Activated CD8-positive, alpha-beta memory T cell treated with anti-CD3 and anti-CD28 coated beads, Interleukin-2, amount 50 U/mL, for 1 hour (primary cell): ENCODE measurements around the gene OR51B5.
"Not testable (repeated sequence)": the region's sequence is repeated elsewhere in the genome, so short reads cannot be mapped to it uniquely, and the experiment has no call there.

Experiments used
- DNase-seq: peaks from one replicate; pipeline ENCODE4 v3.0.0-alpha.2; 2020; ENCODE audit errors: extremely low read depth

The OR51B5 gene

DNA sequence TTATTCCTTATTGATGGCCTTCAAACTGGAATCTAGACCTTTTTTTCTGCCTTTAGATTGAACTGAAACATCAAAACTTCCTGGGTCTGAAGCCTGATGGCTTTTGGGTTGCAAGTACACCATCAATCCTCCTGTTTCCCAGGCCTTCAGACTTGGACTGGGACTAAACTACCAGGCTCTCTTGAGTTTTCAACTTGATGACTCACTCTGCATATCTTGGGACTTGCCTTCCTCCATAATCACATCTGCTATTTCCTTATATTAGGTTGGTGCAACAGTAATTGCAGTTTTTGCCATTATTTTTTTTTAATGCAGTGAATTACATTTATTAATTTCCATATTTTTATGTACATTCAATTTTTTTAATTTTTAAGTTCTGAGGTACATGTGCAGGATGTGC lies 7.0 kb downstream of the OR51B5 start:
- DNase-seq = no peak

DNA sequence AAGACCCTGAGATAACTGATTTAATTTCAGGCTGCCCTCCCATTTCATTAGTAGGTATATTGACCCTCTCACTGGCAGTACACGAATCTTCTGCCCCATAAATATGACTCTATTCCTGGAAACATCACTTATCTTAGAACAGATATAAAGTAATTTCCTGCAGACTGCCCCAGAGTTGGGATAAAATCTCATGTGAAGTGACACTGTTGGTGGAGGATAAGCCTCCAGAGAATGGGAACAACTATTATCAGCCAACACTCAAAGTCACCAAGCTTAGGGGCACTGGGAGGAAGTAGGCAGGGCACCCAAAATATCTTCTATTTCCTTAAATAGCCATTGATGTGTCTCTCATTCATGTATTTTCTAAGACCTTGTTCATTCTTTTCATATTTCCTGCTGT lies 8.2 kb downstream of the OR51B5 start:
- no peak for DNase-seq

DNA sequence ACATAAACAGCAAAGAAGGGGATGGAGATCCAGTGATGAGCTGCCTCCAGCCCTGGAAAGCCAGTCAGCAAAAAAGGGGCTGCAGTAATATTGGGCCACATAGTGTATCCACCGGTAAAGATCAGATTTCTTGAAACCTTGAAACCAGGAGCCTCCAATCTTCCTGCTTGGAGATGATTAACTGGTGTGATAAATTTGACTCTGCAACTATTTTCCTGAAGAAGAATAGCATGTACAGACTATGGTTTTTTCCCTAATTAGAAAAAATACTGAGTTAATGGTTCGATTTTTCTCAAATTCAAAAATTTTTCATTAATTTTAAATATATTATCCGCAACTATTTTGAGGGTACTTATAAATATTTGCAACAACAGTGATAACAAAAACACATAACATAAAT lies 19.1 kb downstream of the OR51B5 start, which contains the start of gene OR51B2:
TSS of gene OR51B2 (minus strand) at position 101 of the 400 bp plus-strand sequence. CDS start at position 101, 0 bp downstream.
- no peak for DNase-seq

DNA sequence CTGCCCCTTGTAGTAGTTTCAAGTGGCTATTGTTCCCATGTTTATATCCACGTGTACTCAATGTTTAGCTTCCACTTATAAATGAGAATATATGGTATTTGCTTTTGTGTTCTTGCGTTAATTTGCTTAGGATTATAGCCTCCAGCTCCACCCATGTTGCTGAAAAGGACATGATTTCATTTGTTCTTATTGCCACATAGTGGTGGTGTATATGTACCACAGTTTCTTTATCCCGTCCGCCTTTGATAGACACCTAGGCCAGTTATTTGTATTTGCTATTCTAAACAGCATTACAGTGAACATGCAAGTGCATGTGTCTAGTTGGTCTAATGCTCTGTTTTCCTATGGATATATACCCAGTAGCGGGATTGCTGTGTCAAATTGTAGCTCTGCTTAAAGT lies 26.0 kb downstream of the OR51B5 start:
- no peak for DNase-seq

DNA sequence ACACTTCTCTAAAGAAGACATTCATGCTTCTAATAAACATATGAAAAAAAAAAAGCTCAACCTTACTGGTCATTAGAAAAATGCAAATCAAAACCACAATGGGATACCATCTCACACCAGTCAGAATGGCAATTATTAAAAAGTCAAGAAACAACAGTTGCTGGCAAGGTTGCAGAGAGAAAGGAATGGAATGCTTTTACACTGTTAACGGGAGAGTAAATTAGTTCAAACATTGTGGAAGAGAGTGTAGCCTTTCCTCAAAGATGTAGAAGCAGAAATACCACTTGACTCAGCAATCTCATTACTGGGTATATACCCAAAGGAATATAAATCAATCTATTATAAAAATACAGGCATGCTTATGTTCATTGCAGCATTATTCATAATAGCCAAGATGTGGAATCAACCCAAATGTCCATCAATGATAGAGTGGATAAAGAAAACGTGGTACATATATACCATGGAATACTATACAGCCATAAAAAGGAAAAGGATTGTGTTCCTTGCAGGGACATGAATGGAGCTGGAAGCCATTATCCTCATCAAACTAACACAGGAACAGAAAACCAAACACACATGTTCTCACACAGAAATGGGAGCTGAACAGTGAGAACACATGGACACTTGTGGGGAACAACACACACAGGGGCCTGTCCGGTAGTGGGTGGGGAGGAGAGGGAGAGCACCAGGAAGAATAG lies 29.8 kb downstream of the OR51B5 start:
- DNase-seq = not testable (repeated sequence)

DNA sequence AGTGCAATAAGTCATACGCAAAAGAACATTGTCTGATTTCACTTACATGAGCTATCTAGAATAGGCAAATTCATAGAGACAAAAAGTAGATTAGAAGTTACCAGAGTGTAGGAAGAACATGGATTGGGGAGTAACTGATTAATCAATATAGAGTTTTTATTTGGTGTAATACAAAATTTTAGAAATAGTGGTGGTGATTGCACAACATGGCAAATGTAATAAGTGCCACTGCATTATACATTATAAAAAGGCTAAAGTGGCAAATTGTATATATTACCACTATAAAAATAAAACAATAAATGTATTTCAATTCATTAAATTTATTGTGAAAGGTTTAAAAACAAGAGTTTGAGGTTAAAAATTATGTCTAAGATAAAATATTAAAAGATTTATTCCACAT lies 32.9 kb downstream of the OR51B5 start:
- DNase-seq = no peak

DNA sequence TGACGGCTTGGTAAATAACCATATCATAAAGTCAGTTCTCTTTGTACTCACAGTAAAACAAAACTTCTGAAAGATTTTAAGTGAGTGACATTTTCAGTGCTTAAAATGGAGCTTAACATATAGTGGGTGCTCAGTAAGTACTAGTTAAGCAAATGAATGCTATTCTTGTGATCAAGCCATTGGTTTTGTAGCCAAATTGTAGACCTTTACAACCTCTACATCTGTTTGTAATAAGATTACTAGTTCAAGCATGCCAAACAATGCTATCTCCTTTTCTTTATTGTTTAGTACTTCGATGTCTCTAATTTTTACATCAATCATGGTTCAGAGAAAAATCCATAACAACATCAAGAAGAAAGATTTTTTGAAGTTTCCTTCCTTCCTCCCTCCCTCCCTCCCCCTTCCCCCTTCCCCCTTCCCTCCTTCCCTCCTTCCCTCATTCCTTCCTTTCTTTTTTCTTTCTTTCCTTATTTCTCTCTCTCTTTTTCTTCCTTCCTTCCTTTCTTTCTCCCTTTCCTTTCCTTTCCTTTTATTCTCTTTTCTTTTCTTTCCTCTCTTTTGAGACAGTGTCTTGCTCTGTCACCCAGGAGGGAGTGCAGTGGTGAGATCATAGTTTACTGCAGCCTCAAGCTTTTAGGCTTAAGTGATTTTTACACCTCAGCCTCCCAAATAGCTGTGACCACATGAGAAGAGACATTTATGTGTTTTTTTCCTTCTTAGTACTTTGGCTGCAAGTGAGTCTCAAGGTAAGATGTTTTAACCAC lies 35.9 kb downstream of the OR51B5 start:
- DNase-seq = no peak

DNA sequence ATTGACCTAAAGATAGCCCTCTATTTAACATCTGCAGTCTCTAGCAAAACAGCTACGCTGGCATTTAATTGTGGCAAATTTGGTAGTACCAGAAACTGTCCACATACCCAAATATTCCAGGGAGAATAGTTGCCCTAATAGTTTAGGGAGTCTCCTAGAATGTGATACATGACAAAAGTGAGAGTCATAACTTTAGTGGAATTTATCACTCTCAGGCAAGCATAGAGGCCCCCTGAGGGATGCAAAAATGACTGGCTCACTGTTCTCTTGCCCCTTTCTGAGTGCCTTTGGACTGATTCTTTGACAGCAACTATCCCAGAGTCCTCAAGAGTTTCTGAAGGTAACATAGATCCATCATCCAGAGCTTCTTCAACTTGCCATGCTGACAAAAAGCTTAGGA lies 39.3 kb downstream of the OR51B5 start:
- no peak for DNase-seq

DNA sequence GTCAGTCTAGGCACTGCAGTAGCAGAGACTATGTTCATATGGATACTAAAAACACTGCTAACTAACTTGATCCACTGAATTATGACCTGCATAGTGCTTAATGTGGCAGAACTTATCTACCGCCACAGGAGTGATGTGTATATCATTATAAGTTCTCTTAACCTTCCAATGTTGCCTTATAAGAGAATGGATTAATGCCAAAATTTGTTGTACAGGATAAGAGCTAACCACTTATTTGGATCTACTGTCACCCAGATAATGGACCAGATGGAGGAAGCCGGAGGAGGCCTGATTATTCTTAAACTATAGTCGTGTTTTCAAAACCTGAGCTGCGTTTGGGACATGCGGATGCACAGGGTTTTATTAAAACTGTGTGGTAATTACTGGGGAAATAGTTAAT lies 39.7 kb downstream of the OR51B5 start:
- no peak for DNase-seq

DNA sequence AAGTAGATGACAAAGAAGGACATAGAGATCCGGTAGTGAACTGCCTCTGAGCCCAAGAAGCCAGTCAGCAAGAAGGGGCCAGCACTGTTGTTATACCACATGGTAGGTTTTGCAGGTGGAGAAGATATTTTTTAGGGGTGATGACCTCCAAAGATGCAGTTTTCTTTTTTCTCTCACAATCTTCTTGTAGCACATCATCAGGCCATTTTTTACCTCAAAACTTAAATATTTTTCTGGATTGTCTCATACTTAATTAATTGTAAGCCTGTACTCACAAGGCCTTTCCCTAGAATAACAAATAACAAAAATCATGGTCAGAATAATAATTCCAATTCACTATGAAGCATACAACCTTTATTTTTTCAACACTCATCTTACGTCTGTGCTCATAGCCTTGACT lies 41.5 kb downstream of the OR51B5 start, which contains the start of gene OR51B4:
TSS of gene OR51B4 (minus strand) at position 101 of the 400 bp plus-strand sequence. CDS start at position 101, 0 bp downstream.
- DNase-seq = no peak

DNA sequence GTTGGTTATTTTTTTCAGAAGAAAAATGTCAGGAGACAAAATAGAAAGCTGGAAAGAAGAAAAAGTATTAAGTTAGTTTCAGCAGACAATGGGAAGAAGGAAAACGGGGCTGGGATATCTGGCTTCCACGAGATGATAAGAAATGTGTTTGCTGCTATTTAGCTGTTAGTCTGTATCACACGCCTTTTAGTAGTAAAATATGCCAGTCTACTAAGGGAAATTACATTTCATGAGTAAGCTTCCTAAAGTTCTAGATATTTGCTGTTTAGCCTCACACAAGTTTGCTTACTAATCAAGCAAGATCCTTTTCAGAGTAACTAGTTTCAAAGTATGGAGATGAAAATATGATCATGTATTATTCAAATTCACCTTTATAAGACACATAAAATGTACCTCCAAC lies 43.1 kb downstream of the OR51B5 start:
- DNase-seq = no peak

DNA sequence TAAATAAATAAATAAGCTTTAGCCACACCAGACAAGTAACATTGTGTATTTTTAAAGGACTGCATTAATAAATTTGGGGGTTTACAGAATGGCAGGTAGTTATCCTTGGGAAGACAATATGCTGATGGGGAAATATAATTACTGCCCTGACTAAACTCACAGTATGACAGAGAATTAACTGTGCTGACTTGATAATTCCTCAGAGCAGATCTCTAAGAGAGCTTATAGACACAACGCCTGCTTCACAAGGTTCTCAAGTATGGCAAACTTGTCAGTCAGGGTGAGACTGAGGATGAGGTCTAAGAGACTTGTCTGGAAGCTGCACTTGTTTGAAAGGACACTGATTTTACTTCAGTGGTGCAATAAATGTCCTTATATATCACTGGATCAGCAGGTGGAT lies 44.9 kb downstream of the OR51B5 start:
- no peak for DNase-seq

DNA sequence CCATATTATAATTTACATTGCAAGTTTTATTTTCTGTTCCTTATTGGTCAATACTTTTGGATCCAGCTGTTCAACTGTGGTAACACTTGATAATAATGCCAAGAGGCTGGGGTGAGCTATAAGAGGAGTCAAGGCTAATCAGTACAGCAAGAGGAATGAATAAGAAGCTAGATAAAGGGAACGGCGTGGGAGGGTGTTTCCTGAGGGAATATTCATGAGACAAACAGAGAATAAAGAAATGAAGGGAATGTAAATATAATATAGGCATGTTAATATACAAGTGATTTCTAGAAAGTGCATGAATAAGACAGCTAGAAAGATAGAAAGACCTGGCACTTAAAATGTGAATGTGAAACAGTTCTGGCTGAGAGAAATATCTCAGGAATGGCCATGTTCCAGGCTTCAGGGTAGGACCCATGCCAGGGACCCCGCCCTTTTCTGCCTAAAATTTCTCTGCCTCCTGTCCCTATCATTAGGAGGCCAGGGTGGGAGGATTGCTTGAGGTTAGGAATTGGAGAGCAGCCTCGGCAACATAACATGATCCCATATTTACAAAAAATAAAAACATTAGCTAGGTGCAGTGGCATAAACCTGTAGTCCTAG lies 45.5 kb downstream of the OR51B5 start:
- no peak for DNase-seq

DNA sequence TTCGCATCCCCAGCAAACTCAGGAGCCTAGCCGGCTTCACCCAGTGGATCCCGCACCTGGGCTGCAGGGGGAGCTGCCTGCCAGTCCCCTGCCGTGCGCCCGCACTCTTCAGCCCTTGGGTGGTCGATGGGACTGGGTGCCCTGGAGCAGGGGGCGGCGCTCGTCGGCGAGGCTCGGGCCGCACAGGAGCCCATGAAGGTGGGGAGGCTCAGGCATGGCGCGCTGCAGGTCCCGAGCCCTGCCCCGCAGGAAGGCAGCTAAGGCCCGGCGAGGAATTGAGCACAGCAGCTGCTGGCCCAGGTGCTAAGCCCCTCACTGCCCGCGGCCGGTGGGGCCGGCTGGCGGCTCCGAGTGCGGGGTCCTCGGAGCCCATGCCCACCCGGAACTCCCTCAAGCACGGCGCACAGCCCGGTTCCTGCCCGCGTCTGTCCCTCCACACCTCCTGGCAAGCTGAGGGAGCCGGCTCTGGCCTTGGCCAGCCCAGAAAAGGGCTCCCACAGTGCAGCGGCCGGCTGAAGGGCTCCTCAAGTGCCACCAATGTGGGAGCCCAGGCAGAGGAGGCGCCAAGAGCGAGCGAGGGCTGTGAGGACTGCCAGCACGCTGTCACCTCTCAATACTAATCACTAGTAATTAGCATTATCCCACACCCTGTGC lies 48.9 kb downstream of the OR51B5 start:
- not testable (repeated sequence) for DNase-seq

DNA sequence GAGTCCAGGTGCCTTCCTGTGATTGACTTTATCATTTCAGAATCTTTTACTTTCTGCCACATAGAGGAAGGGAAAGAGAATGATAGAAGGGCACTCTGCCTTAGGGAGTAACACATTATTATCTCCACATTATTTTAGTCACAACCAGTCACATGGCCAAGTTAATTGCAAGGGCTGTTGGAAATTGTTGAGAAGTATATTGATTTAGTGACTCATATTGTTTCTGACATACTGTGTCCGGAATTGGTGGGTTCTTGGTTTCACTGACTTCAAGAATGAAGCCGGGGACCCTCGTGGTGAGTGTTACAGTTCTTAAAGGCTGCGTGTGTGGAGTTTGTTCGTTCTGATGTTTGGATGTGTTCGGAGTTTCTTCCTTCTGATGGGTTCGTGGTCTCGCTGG lies 50.3 kb downstream of the OR51B5 start:
- DNase-seq = no peak
